ENCODE measurements around the gene SDK1.

GRCh38 chr7:4040109-4040928 lies 739.3 kb downstream of the SDK1 start:
- TF ChIP-seq CTCF (IDR thresholded peaks at IDR 0.05; ENCODE audit: low read depth, low read length, poor library complexity, severe bottlenecking): no peak
- no peak for TF ChIP-seq EZH2phosphoT487 (IDR thresholded peaks at IDR 0.05; ENCODE audit: borderline replicate concordance, low read length)

All from DOHH2 (cell line).